GM12878 (cell line): ENCODE data around the gene MATN3. TPM values are rescaled to one million over a fixed set of nuclear protein-coding genes. Genes with fewer than 3 reads are reported as not detected.

ENCODE experiments used
- ATAC-seq: fragments of 200-7000 bp; cut with Tn5 transposase; 3 replicates; pipeline ENCODE4 v1.9.1; 2020; ENCODE audit warnings: mild to moderate bottlenecking, moderate library complexity
- BruUV-seq: library from RNA; stranded (reverse); fragments of 400-500 nt; replicated peaks from 2 replicates; lab custom pipeline; 2021; lab: Mats Ljungman, UMichigan
- CTCF ChIA-PET: fragments of 300-600 bp; sonication (Branson Sonifier 250); formaldehyde crosslinking; extraction: SDS; loops from one replicate; lab custom pipeline; 2021; ENCODE audit warnings: inconsistent platforms; lab: Yijun Ruan, JAX
- POLR2A ChIA-PET: fragments of 350-600 bp; formaldehyde crosslinking; extraction: SDS; loops from one replicate; lab custom pipeline; 2021; ENCODE audit warnings: inconsistent platforms; lab: Charles Lee
- RAD21 ChIA-PET: fragments of 300-600 bp; sonication (Branson Sonifier 250); formaldehyde crosslinking; loops from one replicate; lab custom pipeline; 2023; ENCODE audit warnings: antibody characterized with exemption; ENCODE audit not compliant: unreplicated experiment; lab: Charles Lee
- SMC1A ChIA-PET: fragments of 300-600 bp; sonication (Branson Sonifier 250); formaldehyde crosslinking; loops from one replicate; lab custom pipeline; 2023; ENCODE audit not compliant: unreplicated experiment, uncharacterized antibody; lab: Charles Lee
- DNase-seq: peaks from one replicate; pipeline ENCODE4 v3.0.0-alpha.2; 2011; ENCODE audit warnings: low read depth, low spot score
- FAIRE-seq: peaks from 3 replicates; lab custom pipeline; 2011; peaks lifted over from hg19 to GRCh38; lab: Jason Lieb, UNC
- H2AFZ ChIP-seq: 2 replicates; pipeline ENCODE4 v1.6.0; 2011; ENCODE audit warnings: low read depth, low read length, control low read depth; ENCODE audit not compliant: control insufficient read depth
- H3K27ac ChIP-seq: 2 replicates; pipeline ENCODE4 v1.5.1; 2011; ENCODE audit warnings: control low read depth; ENCODE audit not compliant: control insufficient read depth, insufficient read depth
- H3K27me3 ChIP-seq, 2 experiments: replicated peaks in 1 of 2; 2 replicates each; pipeline versions ENCODE4 v1.6.0 to v1.6.1; 2011; ENCODE audit warnings: low read length in 1 of 2; ENCODE audit not compliant: control insufficient read depth in 2 of 2, insufficient read depth in 2 of 2
- H3K36me3 ChIP-seq, 2 experiments: 2 replicates each; pipeline ENCODE4 v1.5.1; 2011; ENCODE audit warnings: low read length in 1 of 2; ENCODE audit not compliant: control insufficient read depth in 2 of 2, insufficient read depth in 2 of 2
- H3K4me1 ChIP-seq: 2 replicates; pipeline ENCODE4 v1.6.1; 2011; ENCODE audit warnings: mild to moderate bottlenecking, low read length, moderate library complexity, mixed read lengths; ENCODE audit not compliant: control insufficient read depth, insufficient read depth
- H3K4me2 ChIP-seq: 2 replicates; pipeline ENCODE4 v1.6.0; 2011; ENCODE audit warnings: control low read depth; ENCODE audit not compliant: control insufficient read depth, insufficient read depth
- H3K4me3 ChIP-seq: fragments of 200-600 bp; sonication (generic); 2 replicates; pipeline ENCODE4 v1.5.1; 2016
- H3K79me2 ChIP-seq: 2 replicates; pipeline ENCODE4 v1.6.0; 2011; ENCODE audit warnings: low read length; ENCODE audit not compliant: control insufficient read depth, insufficient read depth
- H3K9ac ChIP-seq: 2 replicates; pipeline ENCODE4 v1.8.0; 2011; ENCODE audit warnings: low read length, control low read depth, mixed read lengths; ENCODE audit not compliant: control insufficient read depth, insufficient read depth
- H3K9me3 ChIP-seq: replicated peaks from 3 replicates; pipeline ENCODE4 v1.5.1; 2011; ENCODE audit warnings: mild to moderate bottlenecking, low read length; ENCODE audit not compliant: control insufficient read depth, insufficient read depth
- H4K20me1 ChIP-seq: 2 replicates; pipeline ENCODE4 v1.6.0; 2011; ENCODE audit not compliant: control insufficient read depth, insufficient read depth
- E2F4 ChIP-seq: IDR thresholded peaks from 2 replicates; pipeline ENCODE4 v1.6.1; 2012; ENCODE audit warnings: low read depth, low read length, improper control_type of control experiment
- ESRRA ChIP-seq: IDR thresholded peaks from 2 replicates; pipeline ENCODE4 v1.6.1; 2012; ENCODE audit warnings: mild to moderate bottlenecking, low read length, improper control_type of control experiment
- IRF4 ChIP-seq: IDR thresholded peaks from 2 replicates; pipeline ENCODE4 v1.6.1; 2011; ENCODE audit warnings: low read depth, low read length
- KDM1A ChIP-seq: fragments of 200-600 bp; sonication (generic); IDR thresholded peaks from 2 replicates; pipeline ENCODE4 v1.6.1; 2016; ENCODE audit warnings: borderline replicate concordance
- MEF2B ChIP-seq: fragments of 450-650 bp; IDR thresholded peaks from 2 replicates; pipeline ENCODE4 v1.6.1; 2018; ENCODE audit warnings: mild to moderate bottlenecking, moderate library complexity; ENCODE audit not compliant: partially characterized antibody, poor library complexity, severe bottlenecking
- NFYB ChIP-seq: IDR thresholded peaks from 2 replicates; pipeline ENCODE4 v1.6.1; 2011; ENCODE audit warnings: low read depth, mild to moderate bottlenecking, low read length, improper control_type of control experiment, moderate library complexity; ENCODE audit not compliant: insufficient read depth
- RAD21 ChIP-seq: IDR thresholded peaks from 2 replicates; pipeline ENCODE4 v1.6.1; 2011; ENCODE audit warnings: mild to moderate bottlenecking, low read depth, low read length, moderate library complexity; ENCODE audit not compliant: insufficient read depth
- SIX5 ChIP-seq: IDR thresholded peaks from 2 replicates; pipeline ENCODE4 v1.6.1; 2011; ENCODE audit warnings: mild to moderate bottlenecking, low read depth, low read length, moderate library complexity; ENCODE audit not compliant: severe bottlenecking
- SKIL ChIP-seq: fragments of 450-650 bp; IDR thresholded peaks from 2 replicates; pipeline ENCODE4 v1.6.1; 2017; ENCODE audit warnings: mild to moderate bottlenecking, low read depth, inconsistent platforms; ENCODE audit not compliant: poor library complexity, severe bottlenecking
- TCF12 ChIP-seq: IDR thresholded peaks from 2 replicates; pipeline ENCODE4 v1.6.1; 2011; ENCODE audit warnings: low read depth, mild to moderate bottlenecking, low read length
- ZBED1 ChIP-seq: IDR thresholded peaks from 2 replicates; pipeline ENCODE4 v1.6.1; 2016; ENCODE audit warnings: borderline replicate concordance
- ZBTB4 ChIP-seq: fragments of 450-650 bp; formaldehyde crosslinking; IDR thresholded peaks from 2 replicates; pipeline ENCODE4 v1.4.0; 2022; ENCODE audit warnings: mild to moderate bottlenecking, moderate library complexity
- ZZZ3 ChIP-seq: IDR thresholded peaks from 2 replicates; pipeline ENCODE4 v1.6.1; 2011; ENCODE audit warnings: low read depth; ENCODE audit not compliant: control insufficient read depth, insufficient read length
- WGBS: methylation state at CpG from one replicate; pipeline ENCODE4 v1.1.6; 2016; ENCODE audit warnings: low lambda C conversion rate; ENCODE audit not compliant: insufficient replicate concordance, insufficient coverage; ENCODE audit errors: missing lambda C conversion rate; 5-methylcytosine and 5-hydroxymethylcytosine counted together
- in situ Hi-C: fragments of 300-500 bp; cut with MboI; formaldehyde crosslinking; loops from 9 replicates; pipeline ENCODE4 v1.14.3; 2018; ENCODE audit warnings: mixed read lengths
- intact Hi-C: fragments of 100-400 bp; cut with micrococcal nuclease; formaldehyde crosslinking; loops from one replicate; pipeline ENCODE4 v1.14.2; 2022; ENCODE audit not compliant: unreplicated experiment
- polyA plus RNA-seq, 11 experiments: library from polyadenylated mRNA; depleted of rRNA in 4 of 11; unstranded in 6 of 11; stranded (reverse) in 5 of 11; fragments of >200 nt; fragmentation: Nextera tagmentation in 4 of 11; fragmentation: Illumina TruSeq in 1 of 11; extraction: Ambion mirVana in 4 of 11; extraction: Trizol in 1 of 11; gene quantifications; 1 replicate in 1 of 11; 2 replicates in 10 of 11; pipeline versions ENCODE4 v1.2.1 to v1.2.3, GENCODE V29; 2011 to 2016; ENCODE audit warnings: inconsistent platforms in 2 of 11, missing spikeins in 2 of 11, low read depth in 1 of 11
- total RNA-seq, 4 experiments: library from RNA; depleted of rRNA in 3 of 4; stranded (reverse); fragments of >200 nt in 3 of 4; fragmentation: Illumina TruSeq in 1 of 4; extraction: Trizol in 1 of 4; gene quantifications; 2 replicates each; pipeline versions ENCODE4 v1.2.1 to v1.2.3, GENCODE V29; 2013 to 2021
- TF ChIP-seq, protein P1 (sequence below): IDR thresholded peaks from 2 replicates; pipeline ENCODE4 v1.6.1; 2012; ENCODE audit warnings: low read length, inconsistent platforms
- TF ChIP-seq, protein P2 (sequence below): IDR thresholded peaks from 2 replicates; pipeline ENCODE4 v1.6.1; 2012; ENCODE audit warnings: low read depth, low read length, improper control_type of control experiment

MATN3 gene
- total and polyA plus RNA-seq, 10 of the 15 experiments (the other 5 are each of a cell fraction or from before 2014, with no cell fraction given) = 0.09 TPM; not detected in 9

DNA sequence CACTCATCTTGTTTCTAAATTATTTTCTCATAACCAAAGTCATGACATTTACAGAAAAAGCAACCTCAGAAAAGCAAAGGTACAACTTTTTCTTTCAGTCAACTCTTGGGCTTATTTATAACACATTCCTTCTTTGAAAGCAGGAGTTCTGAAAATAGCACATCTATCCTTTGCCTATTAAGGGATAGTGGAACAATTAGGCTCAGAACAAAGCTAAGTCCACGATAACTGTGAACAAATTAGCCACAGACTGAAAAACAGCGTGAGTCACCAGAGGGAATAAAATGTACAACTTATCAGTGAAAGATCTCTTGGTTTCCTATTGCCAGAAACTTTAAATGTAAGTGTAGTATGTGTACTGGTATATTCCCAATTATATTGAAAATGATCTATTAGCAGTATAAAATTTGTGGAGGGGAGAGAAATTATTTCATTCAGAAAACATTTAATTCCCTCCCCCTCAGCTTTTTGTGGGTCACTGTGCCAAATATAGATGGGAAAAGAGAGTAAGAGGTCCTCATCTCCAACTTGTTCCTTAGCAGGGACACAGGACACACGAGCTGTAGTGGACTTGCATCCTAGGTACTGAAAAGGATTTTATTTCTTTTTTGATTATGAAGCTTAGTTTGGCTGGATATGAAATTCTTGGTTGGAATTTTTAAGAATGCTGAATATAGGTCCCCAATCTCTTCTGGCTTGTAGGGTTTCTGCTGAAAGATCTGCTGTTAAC lies 15.4 kb upstream of the MATN3 start:
- H3K4me1 ChIP-seq = no peaks in the 10 kb centered on the region
- in situ Hi-C loops (no loop called here), intact Hi-C loops (no loop called here)
- no peaks in the 10 kb centered on the region; a peak in 2 of 4 replicates for H3K36me3 ChIP-seq
- ChIA-PET POLR2A (no interaction called here), SMC1A (interaction anchor here (1.8 to 2.0 kb wide), 2 partner anchors 12 to 30 kb away, joined by 5 to 7 read pairs; no protein-coding TSS in a partner anchor), RAD21 (interaction anchor here (1.3 kb wide), 1 partner anchor 12 kb away, joined by 4 read pairs; no protein-coding TSS in a partner anchor), CTCF (interaction anchor here (0.5 to 2.5 kb wide), 2 partner anchors 12 to 15 kb away, joined by 3 to 12 read pairs; no protein-coding TSS in a partner anchor)
- H3K27ac ChIP-seq = no peak overlapping the region
- H3K4me2 ChIP-seq = no peak overlapping the region
- H4K20me1 ChIP-seq = no peaks in the 10 kb centered on the region
- H3K9me3 ChIP-seq = no peaks in the 10 kb centered on the region; the same call in 1 of the 3 replicates
- H2AFZ ChIP-seq = no peak overlapping the region
- DNase-seq = no peak
- BruUV-seq = no TSS peak
- no peak for ATAC-seq
- FAIRE-seq = no peak
- 93% methylated on average over 3 of the region's 3 CpGs for WGBS
- no peaks in the 10 kb centered on the region for H3K27me3 ChIP-seq
- H3K79me2 ChIP-seq = no peaks in the 10 kb centered on the region
- H3K4me3 ChIP-seq = no peak overlapping the region
- H3K9ac ChIP-seq = no peak overlapping the region
- TF ChIP-seq ZZZ3 (no peak), ZBED1 (no peak), NFYB (no peak), E2F4 (no peak), ESRRA (no peak), KDM1A (no peak), MEF2B (no peak), ZBTB4 (no peak), TCF12 (no peak), SIX5 (no peak), IRF4 (no peak), SKIL (no peak), RAD21 (no peak)
- TF ChIP-seq, protein P1, sequence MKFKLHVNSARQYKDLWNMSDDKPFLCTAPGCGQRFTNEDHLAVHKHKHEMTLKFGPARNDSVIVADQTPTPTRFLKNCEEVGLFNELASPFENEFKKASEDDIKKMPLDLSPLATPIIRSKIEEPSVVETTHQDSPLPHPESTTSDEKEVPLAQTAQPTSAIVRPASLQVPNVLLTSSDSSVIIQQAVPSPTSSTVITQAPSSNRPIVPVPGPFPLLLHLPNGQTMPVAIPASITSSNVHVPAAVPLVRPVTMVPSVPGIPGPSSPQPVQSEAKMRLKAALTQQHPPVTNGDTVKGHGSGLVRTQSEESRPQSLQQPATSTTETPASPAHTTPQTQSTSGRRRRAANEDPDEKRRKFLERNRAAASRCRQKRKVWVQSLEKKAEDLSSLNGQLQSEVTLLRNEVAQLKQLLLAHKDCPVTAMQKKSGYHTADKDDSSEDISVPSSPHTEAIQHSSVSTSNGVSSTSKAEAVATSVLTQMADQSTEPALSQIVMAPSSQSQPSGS = no peak
- TF ChIP-seq, protein P2, sequence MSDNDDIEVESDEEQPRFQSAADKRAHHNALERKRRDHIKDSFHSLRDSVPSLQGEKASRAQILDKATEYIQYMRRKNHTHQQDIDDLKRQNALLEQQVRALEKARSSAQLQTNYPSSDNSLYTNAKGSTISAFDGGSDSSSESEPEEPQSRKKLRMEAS = no peak
